Pancreas (tissue), 10 donors: ENCODE results near the gene DUS1L. TPM values are rescaled to one million over a fixed set of nuclear protein-coding genes. Genes with fewer than 3 reads are reported as not detected.

Source experiments
- ATAC-seq, 4 donors: fragments of 200-7000 bp; cut with Tn5 transposase; one replicate each; pipeline versions ENCODE4 v1.8.0 to v1.9.1; 2020; ENCODE audit warnings: mild to moderate bottlenecking in 4 of 4, moderate library complexity in 4 of 4
- DNase-seq, 6 donors: peaks; one replicate each; pipeline ENCODE4 v3.0.0-alpha.2; 2020
- FAIRE-seq: peaks from 2 replicates; lab custom pipeline; 2012; peaks lifted over from hg19 to GRCh38; lab: Jason Lieb, UNC
- H3K27ac ChIP-seq, 4 donors: fragments of 200-600 bp; sonication (generic); 1 replicate in 3 of 4; 2 replicates in 1 of 4; pipeline versions ENCODE4 v1.5.0 to v1.8.0; 2020
- H3K27me3 ChIP-seq, 4 donors: fragments of 200-600 bp; one replicate each; pipeline ENCODE4 v1.8.0; 2021
- H3K36me3 ChIP-seq, 3 donors: fragments of 200-600 bp; sonication (generic) in 1 of 3; one replicate each; pipeline versions ENCODE4 v1.5.0 to v1.8.0; 2020 to 2021
- H3K4me1 ChIP-seq, 3 donors: fragments of 200-600 bp; one replicate each; pipeline ENCODE4 v1.8.0; 2021
- H3K4me3 ChIP-seq, 4 donors: fragments of 200-600 bp; sonication (generic) in 2 of 4; one replicate each; pipeline versions ENCODE4 v1.5.0 to v1.8.0; 2020 to 2021
- H3K9me3 ChIP-seq, 4 donors: fragments of 200-600 bp; one replicate each; pipeline ENCODE4 v1.8.0; 2021
- CTCF ChIP-seq, 4 donors: fragments of 200-600 bp; sonication (generic) in 3 of 4; IDR thresholded peaks; one replicate each; pipeline versions ENCODE4 v1.5.0 to v1.8.0; 2021; ENCODE audit warnings: antibody characterized with exemption in 4 of 4
- WGBS, 2 donors: extraction: QIAGEN DNeasy Blood & Tissue Kit; methylation state at CpG; one replicate each; pipeline ENCODE4 v1.1.7; 2013; 5-methylcytosine and 5-hydroxymethylcytosine counted together
- intact Hi-C, 3 donors: fragments of 100-400 bp; cut with DNase I; formaldehyde crosslinking; loops; one replicate each; pipeline versions ENCODE4 v1.11.1 to v1.14.2; 2022
- polyA plus RNA-seq, 2 donors: library from polyadenylated mRNA; stranded (reverse); fragments of 200-250 nt; gene quantifications; one replicate each; pipeline ENCODE4 v1.2.3, GENCODE V29; 2013
- total RNA-seq, 6 donors: library from RNA; stranded (reverse); fragmentation: NEBNext Ultra II Directional in 4 of 6; extraction: Animal tissue kit (Norgen Biotek cat#: 25700) in 4 of 6; gene quantifications; one replicate each; pipeline versions ENCODE4 v1.2.1 to v1.2.4, GENCODE V29; 2021 to 2023
- donor health status: healthy with polysubstance abuse.
- donor health status: DM: no; HTN: no; CAD: no; lungs with moderate emphysema.
- donor health status: DM: no; HTN: no; CAD: no.
- donor health status: control.
- donor health status: control.
- donor health status: Bipolar disorder and iron deficiency.
- donor health status: DM: yes; HTN: yes; CAD: no.
- donor health status: DM: no; HTN: no; CAD: no.
- donor health status: DM: no; HTN: no; CAD: no.
- donor health status: DM: yes; HTN: yes; CAD: no.

DUS1L gene
- total and polyA plus RNA-seq, 8 donors = 56.0 to 186 (median 72.8) TPM

GRCh38 chr17:82094931-82095776 lies 29.6 kb upstream of the DUS1L start:
- no peak for TF ChIP-seq CTCF (IDR thresholded peaks at IDR 0.05)
- 92 to 93% methylated on average over 37 of the region's 37 CpGs for WGBS, 2 donors
- H3K4me3 ChIP-seq = no peak overlapping the region
- peaks cover 5 to 25% (median 14%) of the 10 kb centered on the region in 3 donors for H3K36me3 ChIP-seq
- ATAC-seq = no peak
- no peaks in the 10 kb centered on the region for H3K9me3 ChIP-seq
- H3K4me1 ChIP-seq = peaks cover 9 to 16% (median 10%) of the 10 kb centered on the region in 3 donors
- peak in 3 of 6 donors; percentile 17 to 74 (median 32) for DNase-seq
- no peak overlapping the region for H3K27ac ChIP-seq
- intact Hi-C loops = no loop called here
- no peak for FAIRE-seq
- no peaks in the 10 kb centered on the region for H3K27me3 ChIP-seq

GRCh38 chr17:82092995-82093751 lies 27.6 kb upstream of the DUS1L start:
- H3K27me3 ChIP-seq = no peaks in the 10 kb centered on the region
- peaks cover 5 to 43% (median 21%) of the 10 kb centered on the region in 3 donors for H3K36me3 ChIP-seq
- intact Hi-C loops = no loop called here
- no peak overlapping the region for H3K4me3 ChIP-seq
- H3K4me1 ChIP-seq = peaks cover 5 to 9% (median 8%) of the 10 kb centered on the region in 3 donors
- ATAC-seq (no peak), DNase-seq (peak in 2 of 6 donors; percentile 23 to 76), FAIRE-seq (no peak)
- H3K27ac ChIP-seq = no peak overlapping the region
- TF ChIP-seq CTCF (IDR thresholded peaks at IDR 0.05) = no peak
- no peaks in the 10 kb centered on the region for H3K9me3 ChIP-seq
- 93 to 94% methylated on average over 38 to 40 of the region's 40 CpGs for WGBS, 2 donors

- TF ChIP-seq CTCF (IDR thresholded peaks at IDR 0.05) = no peak
- ATAC-seq = no peak
- FAIRE-seq = no peak
- WGBS, 2 donors = 90 to 95% methylated on average over 15 to 20 of the region's 20 CpGs
- intact Hi-C loops = no loop called here
- H3K4me3 ChIP-seq = no peak overlapping the region
- H3K36me3 ChIP-seq = peaks cover 5 to 48% (median 25%) of the 10 kb centered on the region in 3 donors
- H3K27ac ChIP-seq = no peak overlapping the region
- no peaks in the 10 kb centered on the region for H3K27me3 ChIP-seq
- H3K4me1 ChIP-seq = peaks cover 5 to 9% (median 8%) of the 10 kb centered on the region in 3 donors
- peak in 2 of 6 donors; percentile 11 to 31 for DNase-seq
- H3K9me3 ChIP-seq = no peaks in the 10 kb centered on the region
Measured at GRCh38 chr17:82092628-82092994, 27.0 kb upstream of the DUS1L start.

GRCh38 chr17:82092094-82092586 lies 26.5 kb upstream of the DUS1L start:
- no peak overlapping the region for H3K4me3 ChIP-seq
- FAIRE-seq = no peak
- peaks cover 5 to 8% (median 7%) of the 10 kb centered on the region in 3 donors for H3K4me1 ChIP-seq
- H3K27ac ChIP-seq = no peak overlapping the region
- WGBS, 2 donors = 93% methylated on average over 12 to 23 of the region's 23 CpGs
- intact Hi-C loops = no loop called here
- DNase-seq = peak in 3 of 6 donors; percentile 12 to 79 (median 21)
- no peaks in the 10 kb centered on the region for H3K27me3 ChIP-seq
- no peak for TF ChIP-seq CTCF (IDR thresholded peaks at IDR 0.05)
- no peaks in the 10 kb centered on the region for H3K9me3 ChIP-seq
- H3K36me3 ChIP-seq = peaks cover 5 to 48% (median 30%) of the 10 kb centered on the region in 3 donors
- ATAC-seq = no peak
